Stimulated activated naive CD4-positive, alpha-beta T cell (primary cell): ENCODE results near the gene SLC22A5.
A peak's percentile ranks its signal among the peaks of the same experiment; 100 is the strongest.
"Not testable (repeated sequence)": the region's sequence is repeated elsewhere in the genome, so short reads cannot be mapped to it uniquely, and the experiment has no call there.

Experiments
- DNase-seq, 6 experiments: peaks; one replicate each; lab custom pipeline; 2025; lab: John Stamatoyannopoulos, UW

Gene SLC22A5

DNA sequence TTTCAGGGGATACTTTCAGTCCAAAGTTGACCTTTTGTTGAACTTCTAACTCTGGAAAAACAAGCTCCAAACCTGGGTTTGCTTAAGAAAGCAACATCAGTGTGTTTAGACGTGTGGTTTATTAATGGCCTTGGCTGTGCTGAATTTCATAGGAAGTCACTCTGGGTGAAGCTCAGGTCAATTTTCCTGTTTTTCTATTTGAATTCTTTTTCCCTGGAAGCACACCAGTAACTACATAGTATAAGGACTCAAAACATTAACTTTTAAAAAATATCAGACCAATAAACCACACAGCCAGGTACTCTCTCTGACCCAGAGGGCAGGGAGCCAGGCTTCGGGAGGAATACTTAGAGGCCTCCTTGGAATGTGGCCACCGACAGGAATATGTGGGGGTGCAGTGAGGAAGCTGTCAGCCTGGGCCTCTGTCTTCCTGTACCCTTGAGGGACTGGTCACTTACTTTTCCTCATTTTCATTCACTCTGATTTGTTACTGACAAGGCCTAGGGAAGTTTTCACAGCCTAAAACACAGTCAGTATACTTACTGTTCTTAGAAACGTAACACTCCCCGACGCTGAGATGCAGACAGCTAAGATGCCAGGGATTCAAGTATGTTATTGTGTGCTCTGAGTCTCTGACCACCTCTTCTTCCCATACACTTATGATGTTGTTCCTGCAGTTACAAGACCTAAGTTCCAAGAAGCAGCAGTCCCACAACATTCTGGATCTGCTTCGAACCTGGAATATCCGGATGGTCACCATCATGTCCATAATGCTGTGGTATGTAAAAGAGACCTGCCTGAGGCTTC, 18.9 kb downstream of the SLC22A5 start:
- no peak for DNase-seq

- DNase-seq, result no peak
Observed at GRCh38 chr5:132389051-132389331, 19.5 kb downstream of the SLC22A5 start.

DNA sequence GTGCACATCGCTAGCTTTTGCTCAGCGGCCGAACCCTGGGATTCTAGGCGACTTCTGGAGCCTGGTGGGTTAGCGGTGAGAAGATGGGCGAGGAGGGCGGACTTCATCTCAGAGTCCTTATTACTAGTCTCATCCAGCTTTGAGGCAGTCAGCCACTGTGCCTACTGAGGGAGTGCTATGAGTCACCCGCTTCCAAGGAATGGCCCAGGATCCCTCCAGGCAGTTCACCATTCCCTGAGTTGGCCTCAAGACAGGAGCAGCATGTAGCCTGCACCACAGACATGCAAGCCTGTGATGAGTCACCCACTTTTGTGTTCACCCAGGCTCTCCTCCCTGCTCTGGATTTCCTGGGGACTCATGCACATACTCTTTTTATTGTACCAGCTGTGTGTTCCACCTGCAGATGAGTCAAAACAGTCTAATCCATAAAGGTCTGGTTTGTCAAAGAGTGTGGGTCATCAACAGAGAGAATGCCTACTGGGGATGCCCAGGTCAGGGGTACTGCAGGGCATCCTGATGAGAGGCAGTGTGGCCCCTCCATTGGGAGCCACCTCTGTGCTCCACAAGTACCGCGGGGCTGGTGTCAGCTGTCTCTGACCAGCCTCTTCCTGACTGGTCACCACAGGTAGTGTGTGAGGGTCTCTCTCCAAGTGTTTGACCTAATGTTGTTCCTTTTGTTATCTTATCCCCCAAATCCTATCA, 20.2 kb downstream of the SLC22A5 start:
- DNase-seq, result no peak

GRCh38 chr5:132391247-132391646, 21.7 kb downstream of the SLC22A5 start:
- DNase-seq, result no peak

DNA sequence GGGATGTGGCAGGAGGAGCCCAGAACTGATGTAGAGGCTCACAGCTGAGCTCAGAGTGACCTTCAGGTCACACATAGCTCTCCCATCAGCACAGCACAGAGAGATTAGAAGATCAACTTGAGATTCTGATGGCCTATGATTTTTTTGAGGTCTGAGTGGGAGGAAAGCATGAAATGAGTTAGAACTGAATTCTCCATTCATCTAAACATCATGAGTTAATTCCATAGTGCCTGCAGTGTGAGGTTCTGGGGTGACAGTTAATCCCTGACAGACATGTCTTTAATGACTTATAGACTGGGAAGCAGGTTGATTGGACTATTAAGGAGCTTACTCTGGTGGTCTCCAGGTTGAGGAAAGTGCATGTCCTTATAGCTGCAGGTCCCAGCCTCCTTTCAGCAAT, 22.4 kb downstream of the SLC22A5 start:
- no peak for DNase-seq

DNA sequence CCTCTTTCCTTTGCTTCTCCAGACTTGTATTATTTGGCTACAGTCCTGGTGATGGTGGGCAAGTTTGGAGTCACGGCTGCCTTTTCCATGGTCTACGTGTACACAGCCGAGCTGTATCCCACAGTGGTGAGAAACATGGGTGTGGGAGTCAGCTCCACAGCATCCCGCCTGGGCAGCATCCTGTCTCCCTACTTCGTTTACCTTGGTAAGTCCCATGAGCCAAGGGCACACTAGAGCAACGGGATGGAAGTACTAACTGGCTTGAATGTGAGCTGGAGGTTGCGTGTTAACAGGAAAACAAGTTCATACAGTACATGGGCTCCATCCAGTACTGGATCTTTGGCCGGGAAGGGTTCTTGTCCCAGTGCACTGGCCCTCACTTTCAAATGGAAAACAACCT, 22.9 kb downstream of the SLC22A5 start:
- DNase-seq, result no peak

GRCh38 chr5:132392978-132393825, 23.7 kb downstream of the SLC22A5 start:
- DNase-seq, result no peak

- no peak for DNase-seq
Observed at GRCh38 chr5:132394667-132395259, 25.3 kb downstream of the SLC22A5 start.

DNA sequence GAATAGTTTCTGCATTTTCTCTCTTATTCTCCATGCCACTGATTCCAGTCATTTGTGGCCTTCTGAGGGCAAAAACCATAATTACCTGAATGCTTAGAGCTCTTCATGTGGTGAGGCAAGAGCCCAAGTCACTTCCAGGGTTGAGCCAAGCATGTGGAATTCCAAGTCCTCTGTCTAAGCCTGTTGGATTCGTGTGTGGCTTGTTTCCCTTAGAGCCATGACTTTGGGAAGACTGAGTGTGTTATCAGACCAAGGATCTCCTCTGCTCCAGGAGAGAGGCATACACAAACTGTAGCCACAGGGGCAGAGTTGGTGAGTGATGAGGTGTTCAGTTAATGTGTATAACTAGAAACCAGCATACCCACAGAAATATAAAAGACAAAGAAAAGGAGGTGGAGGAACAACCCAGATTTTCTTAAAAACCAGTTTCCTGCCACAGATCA, 27.1 kb downstream of the SLC22A5 start:
- DNase-seq, result peak in 1 of 6 experiments; percentile 27

DNA sequence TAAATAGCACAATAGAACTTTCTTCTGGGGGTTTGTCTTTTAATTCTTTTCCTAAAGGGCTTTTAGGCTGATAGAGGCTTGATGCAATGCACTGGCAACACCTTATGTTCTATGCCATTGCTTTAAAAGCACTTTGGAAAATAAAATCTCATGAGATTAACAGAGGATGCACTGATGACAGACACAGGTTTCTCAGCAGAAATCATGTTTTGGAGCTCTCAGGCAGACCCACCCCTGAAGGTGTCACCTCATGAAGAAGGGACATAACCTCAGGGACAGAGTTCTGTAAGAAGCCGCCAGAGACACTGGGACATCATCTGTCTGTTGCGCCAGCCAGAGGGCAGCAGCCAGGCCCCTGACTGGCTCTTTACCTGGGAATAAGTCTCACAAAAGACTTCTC, 27.7 kb downstream of the SLC22A5 start:
- DNase-seq, result no peak

DNA sequence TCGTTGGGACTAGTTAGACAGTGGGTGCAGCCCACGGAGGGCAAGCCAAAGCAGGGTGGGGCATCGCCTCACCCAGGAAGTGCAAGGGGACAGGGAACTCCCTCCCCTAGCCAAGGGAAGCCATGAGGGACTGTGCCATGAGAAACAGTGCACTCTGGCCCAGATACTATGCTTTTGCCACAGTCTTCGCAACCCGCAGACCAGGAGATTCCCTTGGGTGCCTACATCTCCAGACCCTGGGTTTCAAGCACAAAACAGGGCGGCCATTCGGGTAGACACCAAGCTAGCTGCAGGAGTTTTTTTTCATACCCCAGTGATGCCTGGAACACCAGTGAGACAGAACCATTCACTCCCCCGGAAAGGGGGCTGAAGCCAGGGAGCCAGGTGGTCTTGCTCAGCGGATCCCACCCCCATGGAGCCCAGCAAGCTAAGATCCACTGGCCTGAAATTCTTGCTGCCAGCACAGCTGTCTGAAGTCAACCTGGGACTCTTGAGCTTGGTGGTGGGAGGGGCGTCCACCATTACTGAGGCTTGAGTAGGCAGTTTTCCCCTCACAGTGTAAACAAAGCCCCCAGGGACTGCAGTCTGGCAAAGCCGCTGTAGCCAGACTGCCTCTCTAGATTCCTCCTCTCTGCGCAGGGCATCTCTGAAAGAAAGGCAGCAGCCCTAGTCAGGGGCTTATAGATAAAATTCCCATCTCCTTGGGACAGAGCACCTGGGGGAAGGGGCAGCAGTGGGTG, 28.6 kb downstream of the SLC22A5 start:
- DNase-seq, result not testable (repeated sequence)

GRCh38 chr5:132404041-132404440, 34.5 kb downstream of the SLC22A5 start:
- not testable (repeated sequence) for DNase-seq

- DNase-seq, result no peak
Observed at GRCh38 chr5:132405646-132406045, 36.1 kb downstream of the SLC22A5 start.

GRCh38 chr5:132406144-132406783, 36.8 kb downstream of the SLC22A5 start:
- DNase-seq, result no peak

DNA sequence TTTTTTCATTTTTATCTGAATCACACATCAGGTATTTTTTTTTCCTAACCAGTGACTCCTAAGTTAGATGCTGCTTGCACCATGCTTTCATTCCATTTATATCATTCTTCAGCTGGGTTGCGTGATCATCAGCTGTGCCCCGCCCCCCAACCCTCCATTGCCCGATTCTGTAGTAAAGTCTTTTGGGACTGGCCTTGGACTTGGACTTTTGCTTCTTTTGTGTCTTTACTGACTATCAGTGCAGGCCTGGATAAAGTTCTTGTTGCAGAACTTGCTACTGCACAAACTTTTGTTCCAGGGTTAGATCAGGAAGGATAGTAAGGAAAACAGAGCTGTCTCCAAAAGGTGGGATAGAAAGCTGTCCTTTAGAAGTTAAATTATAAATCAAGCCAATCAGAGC, 38.5 kb downstream of the SLC22A5 start:
- no peak for DNase-seq

- no peak for DNase-seq
Observed at GRCh38 chr5:132408456-132408855, 38.9 kb downstream of the SLC22A5 start.

DNA sequence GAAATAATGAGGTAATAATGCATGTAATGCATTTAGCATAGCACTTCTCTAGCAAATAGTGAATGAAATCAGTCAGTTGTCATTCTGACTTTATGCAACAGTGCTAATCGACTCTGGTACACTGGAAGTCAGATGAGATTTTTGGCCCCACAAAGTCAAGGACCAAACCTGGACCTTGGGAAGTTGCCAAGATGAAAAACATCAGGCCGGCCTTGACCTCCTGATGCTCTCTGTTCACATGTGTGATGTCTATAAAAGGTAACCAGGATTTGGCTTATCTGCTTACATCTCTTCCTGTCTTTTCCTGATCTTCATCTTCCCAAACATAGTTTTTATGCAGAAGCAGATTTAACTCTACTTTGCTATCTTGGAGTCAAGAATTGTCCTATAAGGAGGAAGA, 39.5 kb downstream of the SLC22A5 start:
- no peak for DNase-seq

- DNase-seq, result peak; percentile 72 to 86 (median 79)
Observed at GRCh38 chr5:132410451-132411303, 41.2 kb downstream of the SLC22A5 start.

- DNase-seq, result peak in 5 of 6 experiments; percentile 30 to 79 (median 52)
Observed at GRCh38 chr5:132411304-132412013, 41.9 kb downstream of the SLC22A5 start.
